ENCODE measurements around the gene SLC25A40. TPM values are rescaled to one million over a fixed set of nuclear protein-coding genes. Genes with fewer than 3 reads are reported as not detected.

The SLC25A40 gene, protein sequence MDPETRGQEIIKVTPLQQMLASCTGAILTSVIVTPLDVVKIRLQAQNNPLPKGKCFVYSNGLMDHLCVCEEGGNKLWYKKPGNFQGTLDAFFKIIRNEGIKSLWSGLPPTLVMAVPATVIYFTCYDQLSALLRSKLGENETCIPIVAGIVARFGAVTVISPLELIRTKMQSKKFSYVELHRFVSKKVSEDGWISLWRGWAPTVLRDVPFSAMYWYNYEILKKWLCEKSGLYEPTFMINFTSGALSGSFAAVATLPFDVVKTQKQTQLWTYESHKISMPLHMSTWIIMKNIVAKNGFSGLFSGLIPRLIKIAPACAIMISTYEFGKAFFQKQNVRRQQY
- total RNA-seq = 10.4 and 12.5 TPM in 2 replicates

DNA sequence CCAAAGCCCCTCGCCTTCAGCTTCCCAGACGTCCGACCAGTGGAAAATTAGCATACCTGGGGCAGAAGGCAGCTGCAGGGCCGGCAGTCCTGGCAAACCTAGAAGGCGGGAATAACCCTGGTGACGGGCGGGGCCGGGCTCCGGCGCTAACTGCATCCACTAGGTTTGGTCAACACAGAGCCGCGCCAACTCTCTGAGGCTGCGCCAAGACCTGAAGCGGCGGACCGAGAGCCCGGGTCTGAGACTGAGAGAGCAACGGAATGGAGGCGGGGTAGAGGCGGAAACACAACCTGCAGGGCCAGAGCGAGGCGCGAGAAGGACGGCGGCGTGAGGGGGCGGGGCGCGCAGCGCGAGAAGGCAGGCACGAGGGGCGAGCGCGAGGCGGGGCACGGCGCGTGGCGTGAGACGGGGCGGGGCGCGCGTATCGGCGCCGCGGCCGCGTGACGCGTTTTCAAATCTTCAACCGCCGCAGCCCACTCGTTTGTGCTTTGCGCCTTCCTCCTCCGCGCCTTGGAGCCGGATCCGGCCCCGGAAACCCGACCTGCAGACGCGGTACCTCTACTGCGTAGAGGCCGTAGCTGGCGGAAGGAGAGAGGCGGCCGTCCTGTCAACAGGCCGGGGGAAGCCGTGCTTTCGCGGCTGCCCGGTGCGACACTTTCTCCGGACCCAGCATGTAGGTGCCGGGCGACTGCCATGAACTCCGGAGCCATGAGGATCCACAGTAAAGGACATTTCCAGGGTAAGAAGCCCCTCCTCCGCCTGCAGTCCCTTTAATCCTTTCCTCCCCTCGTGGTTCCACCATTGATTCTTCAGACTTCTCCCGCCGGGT, at the start of gene SLC25A40, which contains the start of gene DBF4:
Gene SLC25A40 (minus strand): TSS at position 321 of the 829 bp plus-strand sequence. CDS start 17,633 bp downstream, outside the sequence.
Gene DBF4 (plus strand): TSS at position 454 of the 829 bp plus-strand sequence. CDS start 240 bp downstream, at position 694.

Other genes with a start within 250 kb of the SLC25A40 start
- gene RUNDC3B, start 248.0 kb downstream of the SLC25A40 start, total RNA-seq = 0.97 and 3.6 TPM in 2 replicates
- gene DBF4, start 133 bp upstream of the SLC25A40 start, total RNA-seq = 27.6 and 38.6 TPM in 2 replicates
- gene ADAM22, start 57.9 kb upstream of the SLC25A40 start, total RNA-seq = 0.32 and 0.76 TPM in 2 replicates

Data from epithelial cell of umbilical artery (primary cell).